ENCODE data around the gene VKORC1. TPM values are rescaled to one million over a fixed set of nuclear protein-coding genes. Genes with fewer than 3 reads are reported as not detected.

VKORC1 gene
- total and polyA plus RNA-seq, 4 donors, result 29.9 to 519 (median 263) TPM

DNA sequence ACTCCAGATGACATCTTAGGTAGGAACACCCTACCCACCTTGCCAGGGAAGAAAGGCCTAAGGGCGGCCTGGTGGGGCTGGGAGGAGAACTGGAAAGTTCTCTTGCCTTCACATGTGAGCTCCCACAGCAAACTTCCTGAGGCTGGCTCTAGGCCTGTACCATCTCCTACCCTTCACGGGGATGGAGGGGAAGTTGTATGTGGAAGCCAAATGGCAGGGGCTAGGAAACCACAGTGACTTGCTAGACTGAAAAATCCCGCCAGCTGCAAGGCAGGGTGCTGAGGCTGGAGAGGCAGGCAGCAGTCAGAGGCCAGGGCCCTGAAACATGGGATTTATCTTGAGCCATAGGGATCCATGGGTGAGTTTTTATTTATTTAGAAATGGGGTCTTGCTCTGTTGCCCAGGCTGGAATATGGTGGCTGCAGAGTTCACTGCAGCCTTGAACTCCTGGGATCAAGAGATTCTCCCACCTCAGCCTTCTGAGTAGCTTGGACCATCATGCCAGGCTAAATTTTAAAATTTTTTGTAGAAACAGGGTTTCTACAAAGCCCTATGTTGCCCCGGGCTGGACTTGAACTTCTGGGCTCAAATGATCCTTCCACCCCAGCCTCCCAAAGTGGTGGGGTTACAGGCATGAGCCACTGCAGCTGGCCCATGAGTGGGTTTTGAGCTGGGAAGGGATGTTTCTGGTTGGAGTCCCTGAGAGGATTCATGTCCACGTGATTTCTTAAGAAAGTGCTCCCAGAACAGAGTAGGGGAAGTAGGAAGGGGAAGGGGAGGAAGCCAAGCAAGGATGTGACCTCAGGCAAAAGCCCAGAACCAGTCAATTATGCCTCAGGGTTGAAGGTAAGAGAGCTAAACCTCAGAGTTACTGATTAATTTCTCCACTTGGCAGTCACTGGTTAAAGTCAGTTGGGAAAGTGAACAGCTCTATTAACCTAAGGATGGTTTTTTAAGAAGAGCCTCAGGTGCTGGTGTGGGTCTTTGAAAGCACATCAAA, 18.8 kb upstream of the VKORC1 start (continued):
- TF ChIP-seq RAD21 (IDR thresholded peaks at IDR 0.05) (peak in 1 of 2 donors; percentile 11), HNF4A (conservative IDR thresholded peaks at IDR 0.05) (peak; percentile 42 to 51), YY1 (IDR thresholded peaks at IDR 0.05) (no peak), FOXA1 (IDR thresholded peaks at IDR 0.05) (no peak), HNF4G (IDR thresholded peaks at IDR 0.05) (no peak)
- TF ChIP-seq, protein P1, sequence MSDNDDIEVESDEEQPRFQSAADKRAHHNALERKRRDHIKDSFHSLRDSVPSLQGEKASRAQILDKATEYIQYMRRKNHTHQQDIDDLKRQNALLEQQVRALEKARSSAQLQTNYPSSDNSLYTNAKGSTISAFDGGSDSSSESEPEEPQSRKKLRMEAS (IDR thresholded peaks at IDR 0.05), result peak; percentile 68

GRCh38 chr16:31112711-31113110, 18.1 kb upstream of the VKORC1 start:
- no peak for DNase-seq (ENCODE audit: low spot score)
- WGBS, result 46% methylated on average over 2 of the region's 2 CpGs
- no peak for TF ChIP-seq JUND (IDR thresholded peaks at IDR 0.05)
- TF ChIP-seq RAD21 (IDR thresholded peaks at IDR 0.05), result no peak
- TF ChIP-seq HNF4G (IDR thresholded peaks at IDR 0.05), result no peak
- no peak for TF ChIP-seq YY1 (IDR thresholded peaks at IDR 0.05)
- TF ChIP-seq GABPA (IDR thresholded peaks at IDR 0.05 in 1 of 2, conservative IDR thresholded peaks at IDR 0.05 in 1 of 2), result no peak
- no peak for TF ChIP-seq FOXA1 (IDR thresholded peaks at IDR 0.05)
- peak; percentile 11 to 28 for TF ChIP-seq RXRA (IDR thresholded peaks at IDR 0.05)
- TF ChIP-seq FOXA2 (IDR thresholded peaks at IDR 0.05), result no peak
- TF ChIP-seq SP1 (IDR thresholded peaks at IDR 0.05), result no peak
- TF ChIP-seq HNF4A (conservative IDR thresholded peaks at IDR 0.05), result peak in 1 of 2 donors; percentile 4
- TF ChIP-seq, protein P1 (IDR thresholded peaks at IDR 0.05), result no peak
- peak; percentile 32 for TF ChIP-seq NR2F2 (IDR thresholded peaks at IDR 0.05)
- Histone ChIP-seq H3K9me3 (ENCODE audit: control insufficient read depth in 4 of 4, low read length in 3 of 4) (no peaks in the 10 kb centered on the region), H3K9ac (ENCODE audit: low read depth in 1 of 2, low read length in 2 of 2) (peak overlapping the region in 1 of 2 donors; percentile 45), H3K4me3 (ENCODE audit: low read depth in 1 of 3, low read length in 3 of 3) (no peak overlapping the region), H3K27me3 (ENCODE audit: control insufficient read depth in 4 of 4, insufficient read depth in 4 of 4, low read length in 3 of 4) (no peaks in the 10 kb centered on the region), H3K27ac (ENCODE audit: low read depth in 1 of 2, low read length in 2 of 2) (peak overlapping the region; percentile 67 to 84), H3K36me3 (ENCODE audit: control insufficient read depth in 4 of 4, insufficient read depth in 3 of 4, low read depth in 1 of 4, low read length in 3 of 4) (peaks cover 0 to 10% (median 6%) of the 10 kb centered on the region in 4 donors), H3K4me1 (ENCODE audit: control insufficient read depth in 4 of 4, insufficient read depth in 4 of 4, low read length in 3 of 4) (peaks cover 27 to 61% (median 47%) of the 10 kb centered on the region in 4 donors)

DNA sequence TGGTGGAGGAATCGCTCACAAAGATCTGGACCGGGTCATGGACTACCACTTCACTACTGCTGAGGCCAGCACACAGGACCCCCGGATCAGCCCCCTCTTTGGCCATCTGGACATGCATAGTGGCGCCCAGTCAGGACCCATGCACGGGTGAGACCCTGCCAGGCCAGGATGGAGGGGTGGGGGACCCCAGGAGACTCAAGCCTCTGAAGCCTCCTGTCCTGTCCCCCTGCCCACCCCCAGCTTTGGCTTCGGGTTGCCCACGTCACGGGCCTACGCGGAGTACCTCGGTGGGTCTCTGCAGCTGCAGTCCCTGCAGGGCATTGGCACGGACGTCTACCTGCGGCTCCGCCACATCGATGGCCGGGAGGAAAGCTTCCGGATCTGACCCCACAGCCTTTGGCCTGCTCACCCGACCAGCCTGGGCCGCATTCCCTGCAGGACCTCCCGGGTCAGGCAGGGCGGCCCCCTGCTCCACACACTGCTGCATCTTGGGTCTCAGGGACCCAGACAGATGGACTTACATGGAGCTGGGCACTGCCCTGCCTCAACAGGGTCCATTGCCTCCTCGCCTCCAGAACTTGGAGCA, 17.4 kb upstream of the VKORC1 start:
- H3K4me1 ChIP-seq (ENCODE audit: control insufficient read depth in 4 of 4, insufficient read depth in 4 of 4, low read length in 3 of 4), result peaks cover 27 to 60% (median 47%) of the 10 kb centered on the region in 4 donors
- no peaks in the 10 kb centered on the region for H3K27me3 ChIP-seq (ENCODE audit: control insufficient read depth in 4 of 4, insufficient read depth in 4 of 4, low read length in 3 of 4)
- 96% methylated on average over 23 of the region's 23 CpGs for WGBS
- no peaks in the 10 kb centered on the region for H3K9me3 ChIP-seq (ENCODE audit: control insufficient read depth in 4 of 4, low read length in 3 of 4)
- no peak overlapping the region for H3K9ac ChIP-seq (ENCODE audit: low read depth in 1 of 2, low read length in 2 of 2)
- H3K36me3 ChIP-seq (ENCODE audit: control insufficient read depth in 4 of 4, insufficient read depth in 3 of 4, low read depth in 1 of 4, low read length in 3 of 4), result peaks cover 0 to 10% (median 6%) of the 10 kb centered on the region in 4 donors
- H3K4me3 ChIP-seq (ENCODE audit: low read depth in 1 of 3, low read length in 3 of 3), result no peak overlapping the region
- TF ChIP-seq ZBTB33 (IDR thresholded peaks at IDR 0.05), result no peak
- TF ChIP-seq RXRA (IDR thresholded peaks at IDR 0.05), result no peak
- TF ChIP-seq CTCF (IDR thresholded peaks at IDR 0.05; ENCODE audit: low read depth, low read length, missing input control), result no peak
- TF ChIP-seq EGR1 (IDR thresholded peaks at IDR 0.05; ENCODE audit: low read depth in 2 of 2), result no peak
- no peak for TF ChIP-seq FOXA2 (IDR thresholded peaks at IDR 0.05)
- no peak for TF ChIP-seq RAD21 (IDR thresholded peaks at IDR 0.05)
- TF ChIP-seq JUND (IDR thresholded peaks at IDR 0.05), result no peak
- TF ChIP-seq YY1 (IDR thresholded peaks at IDR 0.05), result no peak
- no peak for TF ChIP-seq REST (IDR thresholded peaks at IDR 0.05)
- TF ChIP-seq TAF1 (conservative IDR thresholded peaks at IDR 0.05), result no peak
- TF ChIP-seq, protein P1 (IDR thresholded peaks at IDR 0.05), result no peak
- TF ChIP-seq HNF4A (conservative IDR thresholded peaks at IDR 0.05), result no peak
- no peak for TF ChIP-seq SP1 (IDR thresholded peaks at IDR 0.05)
- TF ChIP-seq NR2F2 (IDR thresholded peaks at IDR 0.05), result no peak
- TF ChIP-seq, protein P2, sequence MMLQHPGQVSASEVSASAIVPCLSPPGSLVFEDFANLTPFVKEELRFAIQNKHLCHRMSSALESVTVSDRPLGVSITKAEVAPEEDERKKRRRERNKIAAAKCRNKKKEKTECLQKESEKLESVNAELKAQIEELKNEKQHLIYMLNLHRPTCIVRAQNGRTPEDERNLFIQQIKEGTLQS (IDR thresholded peaks at IDR 0.05), result no peak
- TF ChIP-seq HNF4G (IDR thresholded peaks at IDR 0.05), result no peak
- TF ChIP-seq GABPA (IDR thresholded peaks at IDR 0.05 in 1 of 2, conservative IDR thresholded peaks at IDR 0.05 in 1 of 2), result no peak
- TF ChIP-seq FOXA1 (IDR thresholded peaks at IDR 0.05), result no peak
- peak overlapping the region; percentile 67 to 84 for H3K27ac ChIP-seq (ENCODE audit: low read depth in 1 of 2, low read length in 2 of 2)
- DNase-seq (ENCODE audit: low spot score), result no peak

Measured in liver (tissue), 9 donors.